ENCODE data around the gene FARP1.

DNA sequence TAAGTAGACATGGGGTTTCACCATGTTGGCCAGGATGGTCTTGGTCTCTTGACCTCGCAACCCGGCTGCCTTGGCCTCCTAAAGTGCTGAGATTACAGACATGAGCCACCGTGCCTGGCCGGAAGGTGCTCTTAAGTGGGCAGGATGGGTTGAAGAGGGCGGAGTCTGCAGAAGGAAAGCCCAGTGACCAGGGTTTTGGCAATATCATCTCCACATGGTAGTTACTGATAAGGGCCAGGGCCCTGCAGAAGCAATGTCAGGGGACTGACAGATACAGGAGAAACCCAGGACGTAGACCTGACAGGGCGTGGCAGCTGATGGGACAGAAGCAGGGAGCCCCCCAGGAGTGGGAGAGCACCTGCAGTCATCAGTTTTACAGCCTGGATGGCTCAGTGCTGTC lies 79.9 kb downstream of the FARP1 start:
- TF ChIP-seq, protein P1, sequence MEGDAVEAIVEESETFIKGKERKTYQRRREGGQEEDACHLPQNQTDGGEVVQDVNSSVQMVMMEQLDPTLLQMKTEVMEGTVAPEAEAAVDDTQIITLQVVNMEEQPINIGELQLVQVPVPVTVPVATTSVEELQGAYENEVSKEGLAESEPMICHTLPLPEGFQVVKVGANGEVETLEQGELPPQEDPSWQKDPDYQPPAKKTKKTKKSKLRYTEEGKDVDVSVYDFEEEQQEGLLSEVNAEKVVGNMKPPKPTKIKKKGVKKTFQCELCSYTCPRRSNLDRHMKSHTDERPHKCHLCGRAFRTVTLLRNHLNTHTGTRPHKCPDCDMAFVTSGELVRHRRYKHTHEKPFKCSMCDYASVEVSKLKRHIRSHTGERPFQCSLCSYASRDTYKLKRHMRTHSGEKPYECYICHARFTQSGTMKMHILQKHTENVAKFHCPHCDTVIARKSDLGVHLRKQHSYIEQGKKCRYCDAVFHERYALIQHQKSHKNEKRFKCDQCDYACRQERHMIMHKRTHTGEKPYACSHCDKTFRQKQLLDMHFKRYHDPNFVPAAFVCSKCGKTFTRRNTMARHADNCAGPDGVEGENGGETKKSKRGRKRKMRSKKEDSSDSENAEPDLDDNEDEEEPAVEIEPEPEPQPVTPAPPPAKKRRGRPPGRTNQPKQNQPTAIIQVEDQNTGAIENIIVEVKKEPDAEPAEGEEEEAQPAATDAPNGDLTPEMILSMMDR (IDR thresholded peaks at IDR 0.05; ENCODE audit: low read depth, low read length, poor library complexity, severe bottlenecking) = no peak
- no peak for TF ChIP-seq EZH2phosphoT487 (IDR thresholded peaks at IDR 0.05; ENCODE audit: borderline replicate concordance, low read length)

All from DOHH2 (cell line).